GM23338 (cell line): Measurements from ENCODE around the gene CFI. TPM values are rescaled to one million over a fixed set of nuclear protein-coding genes. Genes with fewer than 3 reads are reported as not detected.

Experiments used
- ATAC-seq: fragments of 200-7000 bp; cut with Tn5 transposase; 3 replicates; pipeline ENCODE4 v1.9.1; 2020
- DNase-seq: peaks from one replicate; pipeline ENCODE4 v3.0.0-alpha.2; 2015; ENCODE audit warnings: low spot score
- H2AFZ ChIP-seq: fragments of 200-600 bp; sonication (generic); 2 replicates; pipeline ENCODE4 v1.8.0; 2016; ENCODE audit warnings: antibody characterized with exemption, mild to moderate bottlenecking, moderate library complexity
- H3F3A ChIP-seq: fragments of 200-600 bp; sonication (generic); replicated peaks from 2 replicates; pipeline ENCODE4 v1.8.0; 2017; ENCODE audit warnings: antibody characterized with exemption, mixed run types, low read depth
- H3K27ac ChIP-seq: fragments of 200-600 bp; sonication (generic); 2 replicates; pipeline ENCODE4 v1.6.1; 2016; ENCODE audit warnings: low read depth
- H3K27me3 ChIP-seq: fragments of 200-600 bp; sonication (generic); 2 replicates; pipeline ENCODE4 v1.8.0; 2016; ENCODE audit warnings: mild to moderate bottlenecking, mixed run types, moderate library complexity; ENCODE audit not compliant: insufficient read depth
- H3K36me3 ChIP-seq: fragments of 200-600 bp; sonication (generic); 2 replicates; pipeline ENCODE4 v1.8.0; 2016; ENCODE audit warnings: mild to moderate bottlenecking; ENCODE audit not compliant: insufficient read depth
- H3K4me1 ChIP-seq: fragments of 200-600 bp; sonication (generic); 2 replicates; pipeline ENCODE4 v1.8.0; 2016; ENCODE audit warnings: mild to moderate bottlenecking, moderate library complexity; ENCODE audit not compliant: insufficient read depth
- H3K4me2 ChIP-seq: fragments of 200-600 bp; sonication (generic); 2 replicates; pipeline ENCODE4 v1.7.1; 2017; ENCODE audit warnings: mixed run types
- H3K4me3 ChIP-seq: fragments of 200-600 bp; sonication (generic); 2 replicates; pipeline ENCODE4 v1.6.1; 2016; ENCODE audit warnings: mixed run types
- H3K79me2 ChIP-seq: fragments of 200-600 bp; sonication (generic); replicated peaks from 2 replicates; pipeline ENCODE4 v1.8.0; 2017; ENCODE audit warnings: mild to moderate bottlenecking; ENCODE audit not compliant: insufficient read depth
- H3K9me2 ChIP-seq: fragments of 200-600 bp; sonication (generic); 2 replicates; pipeline ENCODE4 v1.8.0; 2017; ENCODE audit not compliant: insufficient read depth
- H4K20me1 ChIP-seq: fragments of 200-600 bp; sonication (generic); replicated peaks from 2 replicates; pipeline ENCODE4 v1.8.0; 2017; ENCODE audit warnings: mild to moderate bottlenecking; ENCODE audit not compliant: insufficient read depth
- H3K27ac Mint-ChIP-seq: 2 replicates; pipeline ENCODE4 v1.8.0; 2020; ENCODE audit warnings: inconsistent platforms, mild to moderate bottlenecking, moderate library complexity, mixed read lengths
- H3K27me3 Mint-ChIP-seq: 3 replicates; pipeline ENCODE4 v1.8.0; 2022; ENCODE audit warnings: low read depth, mild to moderate bottlenecking, moderate library complexity, mixed read lengths, inconsistent platforms; ENCODE audit not compliant: insufficient read depth, poor library complexity
- H3K36me3 Mint-ChIP-seq: 3 replicates; pipeline ENCODE4 v1.8.0; 2021; ENCODE audit warnings: low read depth, mild to moderate bottlenecking, inconsistent platforms, moderate library complexity, mixed read lengths
- H3K4me1 Mint-ChIP-seq: 3 replicates; pipeline ENCODE4 v1.8.0; 2020; ENCODE audit warnings: mild to moderate bottlenecking, inconsistent platforms, mixed read lengths
- H3K4me3 Mint-ChIP-seq: 3 replicates; pipeline ENCODE4 v1.8.0; 2021; ENCODE audit warnings: moderate library complexity, mild to moderate bottlenecking, inconsistent platforms, mixed read lengths
- H3K9me3 Mint-ChIP-seq: 3 replicates; pipeline ENCODE4 v1.8.0; 2020; ENCODE audit warnings: moderate library complexity, mild to moderate bottlenecking, inconsistent platforms, mixed read lengths
- CREB1 ChIP-seq: fragments of 250-450 bp; sonication (Bioruptor Pico); IDR thresholded peaks from 2 replicates; pipeline ENCODE4 v1.5.0; 2020; ENCODE audit warnings: low read depth, mild to moderate bottlenecking, moderate library complexity
- JUNB ChIP-seq: IDR thresholded peaks from one replicate; pipeline ENCODE4 v1.6.1; 2016; ENCODE audit warnings: antibody characterized with exemption; ENCODE audit not compliant: unreplicated experiment
- NANOG ChIP-seq: IDR thresholded peaks from 2 replicates; pipeline ENCODE4 v1.6.1; 2016; ENCODE audit warnings: antibody characterized with exemption, borderline replicate concordance
- STAT1 ChIP-seq: IDR thresholded peaks from one replicate; pipeline ENCODE4 v1.6.1; 2016; ENCODE audit warnings: antibody characterized with exemption; ENCODE audit not compliant: unreplicated experiment
- ZNF114 ChIP-seq: fragments of 250-450 bp; sonication (Bioruptor Pico); IDR thresholded peaks from 2 replicates; pipeline ENCODE4 v1.5.0; 2020; ENCODE audit warnings: mild to moderate bottlenecking, moderate library complexity
- ZNF331 ChIP-seq: fragments of 250-450 bp; sonication (Bioruptor Pico); IDR thresholded peaks from 2 replicates; pipeline ENCODE4 v1.5.0; 2020; ENCODE audit warnings: low read depth, mild to moderate bottlenecking, moderate library complexity
- polyA plus RNA-seq: library from polyadenylated mRNA; unstranded; fragments of >200 nt; fragmentation: Nextera tagmentation; extraction: Ambion mirVana; gene quantifications from 2 replicates; pipeline ENCODE4 v1.2.1, GENCODE V29; 2016
- total RNA-seq: library from RNA; depleted of rRNA; stranded (reverse); fragments of >200 nt; shearing (Covaris generic); gene quantifications from 2 replicates; pipeline ENCODE4 v1.2.3, GENCODE V29; 2014
- TF ChIP-seq, protein P1 (sequence below), 2 experiments: fragments of 200-600 bp in 1 of 2; sonication (generic) in 1 of 2; conservative IDR thresholded peaks; 2 replicates each; pipeline versions ENCODE4 v1.5.1 to v1.6.1; 2016 to 2017; ENCODE audit warnings: antibody characterized with exemption in 2 of 2, low read depth in 2 of 2, mild to moderate bottlenecking in 2 of 2, moderate library complexity in 1 of 2
- TF ChIP-seq, protein P2 (sequence below): IDR thresholded peaks from one replicate; pipeline ENCODE4 v1.6.1; 2018; ENCODE audit warnings: antibody characterized with exemption; ENCODE audit not compliant: unreplicated experiment
- TF ChIP-seq, protein P3 (sequence below): IDR thresholded peaks from 2 replicates; pipeline ENCODE4 v1.6.1; 2016; ENCODE audit warnings: antibody characterized with exemption

Gene CFI
- total and polyA plus RNA-seq, 2 experiments from 2014 or later, result not detected

GRCh38 chr4:109764789-109765402 lies 36.9 kb downstream of the CFI start:
- no peaks in the 10 kb centered on the region for H3K9me3 Mint-ChIP-seq
- H3K36me3 Mint-ChIP-seq, result no peaks in the 10 kb centered on the region

GRCh38 chr4:109764376-109764775 lies 37.4 kb downstream of the CFI start:
- Histone ChIP-seq H3K27me3 (no peaks in the 10 kb centered on the region), H3K27ac (no peak overlapping the region), H3F3A (no peaks in the 10 kb centered on the region), H2AFZ (no peak overlapping the region), H3K4me2 (no peak overlapping the region), H3K36me3 (no peaks in the 10 kb centered on the region), H3K4me3 (no peak overlapping the region), H4K20me1 (no peaks in the 10 kb centered on the region), H3K9me2 (no peaks in the 10 kb centered on the region), H3K79me2 (no peaks in the 10 kb centered on the region), H3K4me1 (no peaks in the 10 kb centered on the region; the same call in 1 of the 2 replicates)
- no peak for DNase-seq
- Mint-ChIP-seq H3K9me3 (no peaks in the 10 kb centered on the region), H3K36me3 (no peaks in the 10 kb centered on the region), H3K27ac (no peak overlapping the region), H3K27me3 (no peaks in the 10 kb centered on the region), H3K4me3 (no peak overlapping the region), H3K4me1 (peaks cover 5% of the 10 kb centered on the region; the same call in 2 of the 3 replicates)
- no peak for ATAC-seq
- TF ChIP-seq STAT1, result no peak
- TF ChIP-seq, protein P1, sequence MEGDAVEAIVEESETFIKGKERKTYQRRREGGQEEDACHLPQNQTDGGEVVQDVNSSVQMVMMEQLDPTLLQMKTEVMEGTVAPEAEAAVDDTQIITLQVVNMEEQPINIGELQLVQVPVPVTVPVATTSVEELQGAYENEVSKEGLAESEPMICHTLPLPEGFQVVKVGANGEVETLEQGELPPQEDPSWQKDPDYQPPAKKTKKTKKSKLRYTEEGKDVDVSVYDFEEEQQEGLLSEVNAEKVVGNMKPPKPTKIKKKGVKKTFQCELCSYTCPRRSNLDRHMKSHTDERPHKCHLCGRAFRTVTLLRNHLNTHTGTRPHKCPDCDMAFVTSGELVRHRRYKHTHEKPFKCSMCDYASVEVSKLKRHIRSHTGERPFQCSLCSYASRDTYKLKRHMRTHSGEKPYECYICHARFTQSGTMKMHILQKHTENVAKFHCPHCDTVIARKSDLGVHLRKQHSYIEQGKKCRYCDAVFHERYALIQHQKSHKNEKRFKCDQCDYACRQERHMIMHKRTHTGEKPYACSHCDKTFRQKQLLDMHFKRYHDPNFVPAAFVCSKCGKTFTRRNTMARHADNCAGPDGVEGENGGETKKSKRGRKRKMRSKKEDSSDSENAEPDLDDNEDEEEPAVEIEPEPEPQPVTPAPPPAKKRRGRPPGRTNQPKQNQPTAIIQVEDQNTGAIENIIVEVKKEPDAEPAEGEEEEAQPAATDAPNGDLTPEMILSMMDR (conservative IDR thresholded peaks at IDR 0.05; ENCODE audit: low read depth in 2 of 2), result no peak
- no peak for TF ChIP-seq JUNB
- no peak for TF ChIP-seq NANOG
- no peak for TF ChIP-seq ZNF114 (CRISPR knock-in tag)
- TF ChIP-seq, protein P2, sequence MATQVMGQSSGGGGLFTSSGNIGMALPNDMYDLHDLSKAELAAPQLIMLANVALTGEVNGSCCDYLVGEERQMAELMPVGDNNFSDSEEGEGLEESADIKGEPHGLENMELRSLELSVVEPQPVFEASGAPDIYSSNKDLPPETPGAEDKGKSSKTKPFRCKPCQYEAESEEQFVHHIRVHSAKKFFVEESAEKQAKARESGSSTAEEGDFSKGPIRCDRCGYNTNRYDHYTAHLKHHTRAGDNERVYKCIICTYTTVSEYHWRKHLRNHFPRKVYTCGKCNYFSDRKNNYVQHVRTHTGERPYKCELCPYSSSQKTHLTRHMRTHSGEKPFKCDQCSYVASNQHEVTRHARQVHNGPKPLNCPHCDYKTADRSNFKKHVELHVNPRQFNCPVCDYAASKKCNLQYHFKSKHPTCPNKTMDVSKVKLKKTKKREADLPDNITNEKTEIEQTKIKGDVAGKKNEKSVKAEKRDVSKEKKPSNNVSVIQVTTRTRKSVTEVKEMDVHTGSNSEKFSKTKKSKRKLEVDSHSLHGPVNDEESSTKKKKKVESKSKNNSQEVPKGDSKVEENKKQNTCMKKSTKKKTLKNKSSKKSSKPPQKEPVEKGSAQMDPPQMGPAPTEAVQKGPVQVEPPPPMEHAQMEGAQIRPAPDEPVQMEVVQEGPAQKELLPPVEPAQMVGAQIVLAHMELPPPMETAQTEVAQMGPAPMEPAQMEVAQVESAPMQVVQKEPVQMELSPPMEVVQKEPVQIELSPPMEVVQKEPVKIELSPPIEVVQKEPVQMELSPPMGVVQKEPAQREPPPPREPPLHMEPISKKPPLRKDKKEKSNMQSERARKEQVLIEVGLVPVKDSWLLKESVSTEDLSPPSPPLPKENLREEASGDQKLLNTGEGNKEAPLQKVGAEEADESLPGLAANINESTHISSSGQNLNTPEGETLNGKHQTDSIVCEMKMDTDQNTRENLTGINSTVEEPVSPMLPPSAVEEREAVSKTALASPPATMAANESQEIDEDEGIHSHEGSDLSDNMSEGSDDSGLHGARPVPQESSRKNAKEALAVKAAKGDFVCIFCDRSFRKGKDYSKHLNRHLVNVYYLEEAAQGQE, result no peak
- TF ChIP-seq, protein P3, sequence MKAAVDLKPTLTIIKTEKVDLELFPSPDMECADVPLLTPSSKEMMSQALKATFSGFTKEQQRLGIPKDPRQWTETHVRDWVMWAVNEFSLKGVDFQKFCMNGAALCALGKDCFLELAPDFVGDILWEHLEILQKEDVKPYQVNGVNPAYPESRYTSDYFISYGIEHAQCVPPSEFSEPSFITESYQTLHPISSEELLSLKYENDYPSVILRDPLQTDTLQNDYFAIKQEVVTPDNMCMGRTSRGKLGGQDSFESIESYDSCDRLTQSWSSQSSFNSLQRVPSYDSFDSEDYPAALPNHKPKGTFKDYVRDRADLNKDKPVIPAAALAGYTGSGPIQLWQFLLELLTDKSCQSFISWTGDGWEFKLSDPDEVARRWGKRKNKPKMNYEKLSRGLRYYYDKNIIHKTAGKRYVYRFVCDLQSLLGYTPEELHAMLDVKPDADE, result no peak

More at GRCh38 chr4:109764789-109765402, 36.9 kb downstream of the CFI start:
- H3F3A ChIP-seq, result no peaks in the 10 kb centered on the region
- ATAC-seq (no peak), DNase-seq (no peak)
- no peaks in the 10 kb centered on the region for H4K20me1 ChIP-seq
- H3K4me3 ChIP-seq, result no peak overlapping the region
- Mint-ChIP-seq H3K4me1 (peaks cover 4% of the 10 kb centered on the region; the same call in 2 of the 3 replicates), H3K27ac (no peak overlapping the region), H3K27me3 (no peaks in the 10 kb centered on the region), H3K4me3 (no peak overlapping the region)
- H2AFZ ChIP-seq, result no peak overlapping the region
- H3K27ac ChIP-seq, result no peak overlapping the region
- TF ChIP-seq STAT1 (no peak), CREB1 (CRISPR knock-in tag) (no peak), ZNF331 (CRISPR knock-in tag) (no peak), ZNF114 (CRISPR knock-in tag) (no peak)
- TF ChIP-seq, protein P3, result no peak
- TF ChIP-seq, protein P1 (conservative IDR thresholded peaks at IDR 0.05; ENCODE audit: low read depth in 2 of 2), result no peak
- no peaks in the 10 kb centered on the region for H3K9me2 ChIP-seq
- H3K79me2 ChIP-seq, result no peaks in the 10 kb centered on the region
- no peak overlapping the region for H3K4me2 ChIP-seq
- no peaks in the 10 kb centered on the region; the same call in 1 of the 2 replicates for H3K4me1 ChIP-seq
- H3K36me3 ChIP-seq, result no peaks in the 10 kb centered on the region
- H3K27me3 ChIP-seq, result no peaks in the 10 kb centered on the region
